GM12873 (cell line): ENCODE measurements around the gene SPDYA.

ENCODE experiments used
- CTCF ChIP-seq: IDR thresholded peaks from 2 replicates; pipeline ENCODE4 v1.5.1; 2012; ENCODE audit warnings: low read depth, mild to moderate bottlenecking, moderate library complexity, low read length, control low read depth; ENCODE audit not compliant: insufficient read depth; ENCODE audit errors: missing control alignments

The SPDYA gene

GRCh38 chr2:28810384-28811285 is at the start of gene SPDYA:
TSS of gene SPDYA (plus strand) at chr2:28810834. CDS start at chr2:28816015, 5,181 bp downstream.
- TF ChIP-seq CTCF: no peak

- TF ChIP-seq CTCF: no peak
These were observed 49.2 kb upstream of the SPDYA start for GRCh38 chr2:28761420-28761819.

- TF ChIP-seq CTCF: no peak
These were observed 45.5 kb upstream of the SPDYA start for GRCh38 chr2:28764909-28765711.

DNA sequence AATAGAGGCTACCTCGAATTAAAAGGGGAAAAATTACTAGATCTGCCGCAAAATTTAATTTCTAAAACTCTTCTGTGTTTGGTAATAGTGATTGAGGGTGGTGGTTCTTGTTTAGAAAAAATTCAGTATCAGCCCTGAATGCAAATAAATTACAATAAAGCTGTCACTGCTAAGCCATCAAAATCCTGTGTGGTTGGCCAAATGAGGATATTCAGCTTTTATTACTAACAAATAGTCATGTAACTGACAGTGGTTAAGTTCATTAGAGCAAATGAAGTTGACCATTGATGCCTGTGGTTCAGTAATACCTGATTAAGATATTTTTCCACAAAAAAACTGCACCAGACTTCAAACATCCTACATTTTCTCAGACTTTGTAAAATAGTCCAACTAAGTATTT is 44.6 kb upstream of the SPDYA start:
- TF ChIP-seq CTCF: no peak

DNA sequence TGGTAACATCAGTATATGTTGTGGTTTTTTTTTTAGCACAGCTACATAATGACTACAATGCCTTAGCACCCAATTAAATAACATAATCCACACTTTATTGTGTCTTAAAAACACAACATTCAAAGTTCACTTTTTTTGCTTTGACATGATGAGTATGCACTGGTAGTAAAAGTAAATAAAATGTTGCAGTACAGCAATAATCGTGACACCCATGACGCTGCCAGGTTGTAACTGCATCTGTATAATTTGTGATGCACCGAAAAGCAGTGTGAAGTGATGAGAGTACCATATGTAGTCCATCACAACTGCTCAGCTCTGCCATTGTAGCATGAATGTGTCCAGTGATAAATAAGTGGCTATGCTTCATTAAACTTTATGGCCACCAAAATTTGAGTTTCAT is 43.3 kb upstream of the SPDYA start:
- no peak for TF ChIP-seq CTCF

GRCh38 chr2:28768422-28768821 is 42.2 kb upstream of the SPDYA start:
- no peak for TF ChIP-seq CTCF

- no peak for TF ChIP-seq CTCF
These were observed 41.7 kb upstream of the SPDYA start for GRCh38 chr2:28768952-28769351.
